PC-3 (cell line): ENCODE data around the gene SEMA4C. TPM values are rescaled to one million over a fixed set of nuclear protein-coding genes. Genes with fewer than 3 reads are reported as not detected.
A peak's percentile ranks its signal among the peaks of the same experiment; 100 is the strongest.

ENCODE experiments used
- ATAC-seq: fragments of 200-7000 bp; cut with Tn5 transposase; 2 replicates; pipeline ENCODE4 v1.9.1; 2020; ENCODE audit warnings: mild to moderate bottlenecking, moderate library complexity
- BruUV-seq: library from RNA; stranded (reverse); fragments of 400-500 nt; replicated peaks from 2 replicates; lab custom pipeline; 2021; lab: Mats Ljungman, UMichigan
- CTCF ChIA-PET: fragments of 300-600 bp; sonication (Branson Sonifier 250); formaldehyde crosslinking; loops from one replicate; lab custom pipeline; 2022; ENCODE audit warnings: antibody characterized with exemption; lab: Charles Lee
- POLR2A ChIA-PET: fragments of 300-600 bp; sonication (Branson Sonifier 250); formaldehyde crosslinking; loops from one replicate; lab custom pipeline; 2022; ENCODE audit warnings: antibody characterized with exemption; ENCODE audit not compliant: unreplicated experiment; lab: Charles Lee
- DNase-seq: peaks from one replicate; pipeline ENCODE4 v3.0.0-alpha.2; 2015
- H2AFZ ChIP-seq: fragments of 300-600 bp; sonication (generic); 2 replicates; pipeline ENCODE4 v1.6.0; 2016; ENCODE audit warnings: antibody characterized with exemption, low read length
- H3F3A ChIP-seq: fragments of 300-600 bp; sonication (generic); one replicate; pipeline ENCODE4 v1.6.0; 2017; ENCODE audit warnings: antibody characterized with exemption, low read length, control low read depth, mild to moderate bottlenecking; ENCODE audit not compliant: unreplicated experiment
- H3K27ac ChIP-seq: fragments of 300-600 bp; sonication (generic); 2 replicates; pipeline ENCODE4 v1.5.1; 2016; ENCODE audit warnings: mild to moderate bottlenecking, low read length
- H3K27me3 ChIP-seq: fragments of 300-600 bp; sonication (generic); 2 replicates; pipeline ENCODE4 v1.6.1; 2016; ENCODE audit warnings: low read length, mixed read lengths
- H3K36me3 ChIP-seq: fragments of 300-600 bp; sonication (generic); 2 replicates; pipeline ENCODE4 v1.6.1; 2016; ENCODE audit warnings: low read depth, mixed run types, low read length, mixed read lengths
- H3K4me1 ChIP-seq: fragments of 300-600 bp; sonication (generic); 2 replicates; pipeline ENCODE4 v1.5.1; 2016; ENCODE audit warnings: low read length; ENCODE audit not compliant: insufficient read depth
- H3K4me2 ChIP-seq: fragments of 300-600 bp; sonication (generic); 2 replicates; pipeline ENCODE4 v1.6.0; 2016; ENCODE audit warnings: low read length
- H3K4me3 ChIP-seq: fragments of 300-600 bp; sonication (generic); 2 replicates; pipeline ENCODE4 v1.5.1; 2016; ENCODE audit warnings: mild to moderate bottlenecking, low read length, mixed read lengths
- H3K79me2 ChIP-seq: fragments of 300-600 bp; sonication (generic); 2 replicates; pipeline ENCODE4 v1.6.1; 2017; ENCODE audit warnings: low read length, mixed read lengths
- H3K9ac ChIP-seq: fragments of 300-600 bp; sonication (generic); 2 replicates; pipeline ENCODE4 v1.6.0; 2016; ENCODE audit warnings: mild to moderate bottlenecking, low read length
- H3K9me2 ChIP-seq: fragments of 300-600 bp; sonication (generic); replicated peaks from 2 replicates; pipeline ENCODE4 v1.6.1; 2016; ENCODE audit warnings: mixed run types, low read length, mixed read lengths
- H3K9me3 ChIP-seq: fragments of 300-600 bp; sonication (generic); 2 replicates; pipeline ENCODE4 v1.6.1; 2016; ENCODE audit warnings: low read length, mixed read lengths
- H4K20me1 ChIP-seq: fragments of 300-600 bp; sonication (generic); 2 replicates; pipeline ENCODE4 v1.6.1; 2016; ENCODE audit warnings: low read length, mixed read lengths
- EZH2 ChIP-seq: fragments of 300-600 bp; sonication (generic); IDR thresholded peaks from one replicate; pipeline ENCODE4 v1.6.1; 2017; ENCODE audit warnings: antibody characterized with exemption, mild to moderate bottlenecking, low read length; ENCODE audit not compliant: unreplicated experiment
- EZH2phosphoT487 ChIP-seq: fragments of 300-600 bp; sonication (generic); IDR thresholded peaks from 2 replicates; pipeline ENCODE4 v1.6.1; 2018; ENCODE audit warnings: mild to moderate bottlenecking, antibody characterized with exemption, low read length, borderline replicate concordance
- intact Hi-C: fragments of 100-400 bp; cut with micrococcal nuclease; formaldehyde crosslinking; loops from 2 replicates; pipeline ENCODE4 v1.9.0; 2023
- total RNA-seq: library from RNA; depleted of rRNA; stranded (reverse); fragments of >200 nt; gene quantifications from 2 replicates; pipeline ENCODE4 v1.2.3, GENCODE V29; 2014
- TF ChIP-seq, protein P1 (sequence below): fragments of 300-600 bp; sonication (generic); conservative IDR thresholded peaks from 2 replicates; pipeline ENCODE4 v1.5.1; 2017; ENCODE audit warnings: antibody characterized with exemption, low read depth, mild to moderate bottlenecking, low read length

Gene SEMA4C
- total RNA-seq, 1 experiment from 2014 or later = 20.6 TPM

DNA sequence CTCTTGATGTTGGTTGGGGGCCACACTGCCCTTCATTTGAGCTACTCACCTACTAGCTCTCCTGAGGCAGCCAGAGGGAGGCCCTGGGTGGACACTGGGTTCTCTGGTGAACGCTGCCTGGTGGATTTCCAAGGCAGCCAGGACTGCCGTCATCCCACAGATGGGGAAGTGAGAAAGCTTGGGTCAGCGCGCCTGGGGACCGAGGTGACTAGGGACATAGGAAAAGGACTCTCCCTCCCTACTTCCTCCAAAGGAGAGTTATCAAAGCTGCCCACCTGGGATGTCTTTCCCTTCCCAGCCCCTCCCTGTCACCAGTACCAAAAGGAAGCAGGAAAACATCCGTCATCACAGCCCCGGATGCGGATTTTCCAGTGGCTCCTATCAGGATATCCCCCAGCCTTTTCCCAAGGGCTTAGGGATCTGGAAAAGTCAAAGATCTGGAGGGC, 3.8 kb upstream of the SEMA4C start:
- no TSS peak for BruUV-seq
- H3K9ac ChIP-seq = no peak overlapping the region
- H3K4me3 ChIP-seq = no peak overlapping the region
- H3K4me2 ChIP-seq = no peak overlapping the region
- H2AFZ ChIP-seq = no peak overlapping the region
- POLR2A ChIA-PET = interaction anchor here (0.6 kb wide), 1 partner anchor 15 kb away, joined by 3 read pairs; no protein-coding TSS in a partner anchor
- TF ChIP-seq EZH2phosphoT487 = no peak
- TF ChIP-seq, protein P1, sequence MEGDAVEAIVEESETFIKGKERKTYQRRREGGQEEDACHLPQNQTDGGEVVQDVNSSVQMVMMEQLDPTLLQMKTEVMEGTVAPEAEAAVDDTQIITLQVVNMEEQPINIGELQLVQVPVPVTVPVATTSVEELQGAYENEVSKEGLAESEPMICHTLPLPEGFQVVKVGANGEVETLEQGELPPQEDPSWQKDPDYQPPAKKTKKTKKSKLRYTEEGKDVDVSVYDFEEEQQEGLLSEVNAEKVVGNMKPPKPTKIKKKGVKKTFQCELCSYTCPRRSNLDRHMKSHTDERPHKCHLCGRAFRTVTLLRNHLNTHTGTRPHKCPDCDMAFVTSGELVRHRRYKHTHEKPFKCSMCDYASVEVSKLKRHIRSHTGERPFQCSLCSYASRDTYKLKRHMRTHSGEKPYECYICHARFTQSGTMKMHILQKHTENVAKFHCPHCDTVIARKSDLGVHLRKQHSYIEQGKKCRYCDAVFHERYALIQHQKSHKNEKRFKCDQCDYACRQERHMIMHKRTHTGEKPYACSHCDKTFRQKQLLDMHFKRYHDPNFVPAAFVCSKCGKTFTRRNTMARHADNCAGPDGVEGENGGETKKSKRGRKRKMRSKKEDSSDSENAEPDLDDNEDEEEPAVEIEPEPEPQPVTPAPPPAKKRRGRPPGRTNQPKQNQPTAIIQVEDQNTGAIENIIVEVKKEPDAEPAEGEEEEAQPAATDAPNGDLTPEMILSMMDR = no peak
- no peak for TF ChIP-seq EZH2
- peaks cover 44% of the 10 kb centered on the region for H3K4me1 ChIP-seq
- ATAC-seq (no peak), DNase-seq (no peak)
- no peaks in the 10 kb centered on the region for H4K20me1 ChIP-seq
- no peaks in the 10 kb centered on the region for H3F3A ChIP-seq
- no peak overlapping the region for H3K27ac ChIP-seq
- H3K79me2 ChIP-seq = peaks cover 5% of the 10 kb centered on the region
- CTCF ChIA-PET = no interaction called here
- intact Hi-C loops = loop anchor here (5.0 kb wide), 1 partner anchor 79 kb away; no protein-coding TSS in a partner anchor
- no peaks in the 10 kb centered on the region for H3K27me3 ChIP-seq
- no peaks in the 10 kb centered on the region for H3K36me3 ChIP-seq
- no peaks in the 10 kb centered on the region for H3K9me2 ChIP-seq
- H3K9me3 ChIP-seq = no peaks in the 10 kb centered on the region

DNA sequence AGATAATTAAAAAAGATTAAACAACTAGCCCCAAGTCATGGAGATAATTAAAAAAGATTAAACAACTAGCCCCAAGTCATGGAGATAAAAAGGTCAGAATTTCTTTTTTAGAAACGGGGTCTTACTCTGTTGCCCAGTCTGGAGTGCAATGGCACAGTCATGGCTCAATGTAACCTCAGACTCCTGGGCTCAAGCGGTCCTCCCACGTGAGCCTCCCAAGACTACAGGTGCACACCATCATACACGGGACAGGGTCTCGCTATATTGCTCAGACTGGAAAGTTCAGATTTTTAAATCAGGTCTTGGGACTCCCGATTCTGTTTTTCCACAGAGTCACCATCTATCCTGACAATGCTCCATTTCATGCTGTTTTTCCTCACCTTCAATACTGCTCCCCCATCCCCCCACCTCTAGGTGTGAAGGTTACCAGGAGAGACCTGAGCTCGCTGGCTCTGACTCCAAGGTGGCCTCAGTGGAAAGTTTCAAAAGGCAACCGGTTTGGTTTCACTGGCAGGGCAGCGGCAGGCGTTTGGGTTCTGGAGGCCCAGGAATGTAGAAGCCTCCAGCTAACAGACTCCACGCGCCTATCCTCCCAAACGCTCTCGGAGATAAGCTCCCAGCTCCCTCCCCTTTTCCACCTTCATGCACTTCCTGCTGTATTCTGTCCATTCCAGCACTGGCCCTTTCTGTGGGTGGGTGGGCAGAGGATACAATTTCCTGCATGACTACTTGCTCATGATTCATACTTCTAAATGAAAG, 2.9 kb upstream of the SEMA4C start:
- intact Hi-C loops = loop anchor here (5.0 kb wide), 1 partner anchor 80 kb away; no protein-coding TSS in a partner anchor
- Histone ChIP-seq H3K36me3 (no peaks in the 10 kb centered on the region), H4K20me1 (no peaks in the 10 kb centered on the region), H3F3A (no peaks in the 10 kb centered on the region), H3K79me2 (peaks cover 14% of the 10 kb centered on the region), H2AFZ (no peak overlapping the region), H3K9me3 (no peaks in the 10 kb centered on the region), H3K27ac (no peak overlapping the region), H3K4me1 (peaks cover 50% of the 10 kb centered on the region), H3K4me3 (no peak overlapping the region), H3K9ac (no peak overlapping the region), H3K4me2 (no peak overlapping the region), H3K27me3 (no peaks in the 10 kb centered on the region), H3K9me2 (no peaks in the 10 kb centered on the region)
- DNase-seq (peak; percentile 40), ATAC-seq (no peak)
- BruUV-seq = no TSS peak
- ChIA-PET POLR2A (interaction anchor here (0.6 kb wide), 1 partner anchor 16 kb away, joined by 3 read pairs; no protein-coding TSS in a partner anchor), CTCF (no interaction called here)
- TF ChIP-seq, protein P1 = no peak
- no peak for TF ChIP-seq EZH2
- no peak for TF ChIP-seq EZH2phosphoT487
